GM18519 (cell line): ENCODE data around the gene OR11H6.
"Not testable (repeated sequence)": the region's sequence is repeated elsewhere in the genome, so short reads cannot be mapped to it uniquely, and the experiment has no call there.

Experiments
- ATAC-seq: cut with Tn5 transposase; IDR thresholded peaks from one replicate; pipeline ENCODE4 v1.9.1; 2021; ENCODE audit warnings: mild to moderate bottlenecking, moderate library complexity; ENCODE audit not compliant: unreplicated experiment, low FRiP score

OR11H6 gene, protein sequence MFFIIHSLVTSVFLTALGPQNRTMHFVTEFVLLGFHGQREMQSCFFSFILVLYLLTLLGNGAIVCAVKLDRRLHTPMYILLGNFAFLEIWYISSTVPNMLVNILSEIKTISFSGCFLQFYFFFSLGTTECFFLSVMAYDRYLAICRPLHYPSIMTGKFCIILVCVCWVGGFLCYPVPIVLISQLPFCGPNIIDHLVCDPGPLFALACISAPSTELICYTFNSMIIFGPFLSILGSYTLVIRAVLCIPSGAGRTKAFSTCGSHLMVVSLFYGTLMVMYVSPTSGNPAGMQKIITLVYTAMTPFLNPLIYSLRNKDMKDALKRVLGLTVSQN

DNA sequence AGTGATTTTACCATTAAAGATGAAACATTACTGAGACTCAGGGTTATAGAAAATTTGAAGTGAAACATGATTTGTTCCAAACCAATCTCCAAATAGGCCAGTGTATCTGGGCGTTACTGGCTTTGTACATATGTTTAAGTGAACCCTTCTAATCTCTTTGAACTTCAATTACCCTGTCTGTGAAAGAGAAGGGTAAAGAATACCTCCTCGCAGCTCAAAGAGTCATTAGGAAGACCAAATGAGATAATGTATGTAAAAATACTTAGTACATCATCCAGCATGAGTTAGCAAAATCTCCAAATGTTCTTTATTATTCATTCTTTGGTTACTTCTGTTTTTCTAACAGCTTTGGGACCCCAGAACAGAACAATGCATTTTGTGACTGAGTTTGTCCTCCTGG lies at the start of gene OR11H6:
TSS of gene OR11H6 (plus strand) at position 301 of the 400 bp plus-strand sequence. CDS start at position 301, 0 bp downstream.
- no peak for ATAC-seq

DNA sequence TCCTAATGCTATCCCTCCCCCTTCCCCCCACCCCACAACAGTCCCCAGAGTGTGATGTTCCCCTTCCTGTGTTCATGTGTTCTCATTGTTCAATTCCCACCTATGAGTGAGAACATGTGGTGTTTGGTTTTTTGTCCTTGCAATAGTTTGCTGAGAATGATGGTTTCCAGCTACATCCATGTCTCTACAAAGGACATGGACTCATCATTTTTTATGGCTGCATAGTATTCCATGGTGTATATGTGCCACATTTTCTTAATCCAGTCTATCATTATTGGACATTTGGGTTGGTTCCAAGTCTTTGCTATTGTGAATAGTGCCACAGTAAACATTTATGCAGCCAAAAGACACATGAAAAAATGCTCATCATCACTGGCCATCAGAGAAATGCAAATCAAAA lies 49.3 kb upstream of the OR11H6 start:
- not testable (repeated sequence) for ATAC-seq

DNA sequence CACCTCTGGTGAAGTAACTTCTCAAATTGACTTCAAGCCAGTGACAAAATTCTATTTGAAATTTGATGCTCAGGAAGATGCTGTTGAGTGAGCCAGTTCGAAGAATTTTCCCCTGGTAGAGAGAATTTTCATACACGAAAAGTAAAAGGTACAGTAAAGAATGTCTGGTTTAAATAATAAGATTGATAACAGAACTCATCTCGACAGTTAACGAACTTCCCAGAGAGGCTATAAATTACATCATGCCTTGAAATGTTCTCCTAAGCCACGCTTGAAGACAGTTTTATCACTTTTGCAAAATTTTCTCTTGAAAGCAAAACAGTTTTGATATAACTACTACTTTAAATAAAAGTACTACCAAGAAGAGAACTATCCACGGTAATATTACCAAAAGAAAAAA lies 47.2 kb upstream of the OR11H6 start:
- no peak for ATAC-seq

- no peak for ATAC-seq
Observed at GRCh38 chr14:20177433-20177974, 46.0 kb upstream of the OR11H6 start.

DNA sequence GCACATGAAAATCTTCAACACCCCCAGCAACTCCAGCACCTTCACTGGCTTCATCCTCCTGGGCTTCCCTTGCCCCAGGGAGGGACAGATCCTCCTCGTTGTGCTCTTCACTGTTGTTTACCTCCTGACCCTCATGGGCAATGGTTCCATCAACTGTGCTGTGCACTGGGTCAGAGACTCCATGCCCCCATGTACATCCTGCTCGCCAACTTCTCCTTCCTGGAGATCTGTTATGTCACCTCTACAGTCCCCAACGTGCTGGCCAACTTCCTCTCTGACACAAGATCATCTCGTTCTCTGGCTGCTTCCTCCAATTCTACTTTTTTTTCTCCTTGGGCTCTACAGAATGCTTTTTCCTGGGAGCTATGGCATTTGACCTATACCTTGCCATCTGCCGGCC lies 44.3 kb upstream of the OR11H6 start:
- ATAC-seq = no peak

DNA sequence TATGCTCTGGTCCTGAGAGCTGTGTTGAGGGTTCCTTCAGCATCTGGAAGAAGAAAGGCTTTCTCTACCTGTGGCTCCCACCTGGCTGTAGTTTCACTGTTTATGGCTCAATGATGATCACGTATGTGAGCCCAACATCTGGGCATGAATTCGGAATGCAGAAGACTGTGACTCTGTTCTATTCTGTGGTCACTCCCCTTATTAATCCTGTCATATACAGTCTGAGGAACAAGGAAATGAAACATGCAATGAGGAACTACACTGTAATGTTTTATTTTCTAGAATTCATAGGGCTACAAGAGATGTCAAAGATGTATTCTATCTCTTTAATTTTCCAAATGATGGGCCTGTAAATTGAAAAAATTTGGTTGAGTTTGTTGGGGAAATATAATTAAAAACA lies 43.6 kb upstream of the OR11H6 start:
- ATAC-seq = no peak

DNA sequence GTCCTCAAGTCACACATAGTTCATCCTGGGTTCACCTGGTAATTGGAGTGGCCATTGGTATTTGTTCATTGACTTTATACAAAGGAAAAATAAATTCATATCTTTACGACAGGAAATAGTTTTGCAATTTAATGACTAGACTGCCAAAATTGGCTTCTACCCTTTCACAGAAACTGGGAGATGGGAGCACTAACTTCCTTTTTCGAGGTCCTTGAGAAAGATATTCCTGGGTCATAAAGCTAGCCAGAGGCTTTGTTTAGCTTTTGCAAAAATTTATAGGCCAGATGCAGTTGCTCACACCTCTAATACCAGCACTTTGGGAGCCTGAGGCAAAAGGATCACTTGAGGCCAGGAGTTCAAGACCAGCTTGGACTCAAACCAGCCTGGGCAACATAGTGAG lies 43.0 kb upstream of the OR11H6 start:
- no peak for ATAC-seq

- ATAC-seq = no peak
Observed at GRCh38 chr14:20184181-20184580, 39.3 kb upstream of the OR11H6 start.

DNA sequence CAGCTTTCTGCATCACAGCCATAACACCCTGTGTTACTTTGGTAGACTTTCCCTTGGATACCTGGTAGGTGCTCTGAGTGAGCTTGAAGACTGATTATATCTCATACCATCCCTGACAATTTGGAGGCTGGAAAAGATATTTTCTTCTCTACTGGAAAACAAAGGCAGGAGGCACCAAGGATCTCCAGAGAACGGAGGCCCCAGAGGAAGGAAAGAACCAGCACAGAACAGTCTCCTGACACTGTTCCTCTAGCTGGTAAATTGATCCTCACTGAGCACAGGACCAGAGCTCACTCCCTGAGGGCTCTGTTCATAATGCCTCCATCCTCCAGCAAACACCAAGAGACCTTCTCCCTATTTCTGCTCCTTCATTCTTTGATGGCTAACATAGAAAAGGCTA lies 32.9 kb upstream of the OR11H6 start, which contains the start of gene OR11G2:
TSS of gene OR11G2 (plus strand) at position 301 of the 400 bp plus-strand sequence. CDS start 6,542 bp downstream, outside the sequence.
- no peak for ATAC-seq

- ATAC-seq = no peak
Observed at GRCh38 chr14:20191396-20191795, 32.1 kb upstream of the OR11H6 start.

- no peak for ATAC-seq
Observed at GRCh38 chr14:20194101-20194500, 29.4 kb upstream of the OR11H6 start.

- ATAC-seq = not testable (repeated sequence)
Observed at GRCh38 chr14:20195170-20195569, 28.3 kb upstream of the OR11H6 start.

DNA sequence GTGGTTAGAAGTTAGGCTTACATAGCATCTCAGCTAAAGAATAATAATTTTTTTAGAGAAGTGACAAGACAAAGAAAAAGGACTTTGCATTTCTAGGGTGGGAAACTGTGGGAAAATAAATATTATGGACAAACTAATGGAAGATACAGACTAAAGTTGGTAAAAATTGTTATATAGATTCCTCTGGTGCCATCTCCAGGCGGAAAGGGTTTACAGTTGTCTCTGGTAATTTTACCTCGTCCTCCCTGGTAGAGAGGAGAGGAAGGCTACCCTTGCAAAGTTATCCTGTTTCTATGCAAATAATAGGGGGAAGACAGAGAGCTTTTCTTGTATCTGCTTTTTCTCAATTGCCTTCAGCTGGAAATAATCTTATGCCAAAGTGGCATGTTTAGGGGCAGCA lies 27.6 kb upstream of the OR11H6 start:
- no peak for ATAC-seq

GRCh38 chr14:20197459-20197858 lies 26.1 kb upstream of the OR11H6 start:
- ATAC-seq = no peak

GRCh38 chr14:20198991-20199390 lies 24.5 kb upstream of the OR11H6 start:
- no peak for ATAC-seq

DNA sequence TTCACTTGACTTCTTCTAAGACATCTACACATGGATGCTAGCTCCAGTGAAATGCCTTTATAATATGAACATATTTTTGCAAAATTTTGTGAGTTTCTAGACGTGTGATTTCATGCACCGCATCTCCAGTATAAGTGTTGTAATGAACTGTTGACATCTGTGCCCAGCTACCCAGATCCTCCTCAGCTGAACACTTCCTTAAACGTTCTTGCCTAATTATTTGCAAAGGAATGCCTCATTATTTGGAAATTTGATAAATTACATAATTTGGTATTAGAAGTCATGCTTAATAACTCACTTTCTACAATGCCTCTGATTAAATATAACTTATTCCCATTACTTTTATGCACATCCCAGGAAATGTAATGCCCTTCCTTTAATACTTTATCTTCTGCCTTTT lies 18.8 kb upstream of the OR11H6 start:
- ATAC-seq = no peak

- ATAC-seq = no peak
Observed at GRCh38 chr14:20209595-20209994, 13.9 kb upstream of the OR11H6 start.

DNA sequence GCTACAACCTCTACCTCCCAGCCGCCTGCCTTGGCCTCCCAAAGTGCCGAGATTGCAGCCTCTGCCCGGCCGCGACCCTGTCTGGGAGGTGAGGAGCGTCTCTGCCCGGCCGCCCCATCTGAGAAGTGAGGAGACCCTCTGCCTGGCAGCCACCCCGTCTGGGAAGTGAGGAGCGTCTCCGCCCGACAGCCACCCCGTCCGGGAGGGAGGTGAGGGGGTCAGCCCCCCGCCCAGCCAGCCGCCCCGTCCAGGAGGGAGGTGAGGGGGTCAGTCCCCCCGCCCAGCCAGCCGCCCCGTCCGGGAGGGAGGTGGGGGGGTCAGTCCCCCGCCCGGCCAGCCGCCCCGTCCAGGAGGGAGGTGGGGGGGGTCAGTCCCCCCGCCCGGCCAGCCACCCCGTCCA lies 11.1 kb upstream of the OR11H6 start:
- not testable (repeated sequence) for ATAC-seq

DNA sequence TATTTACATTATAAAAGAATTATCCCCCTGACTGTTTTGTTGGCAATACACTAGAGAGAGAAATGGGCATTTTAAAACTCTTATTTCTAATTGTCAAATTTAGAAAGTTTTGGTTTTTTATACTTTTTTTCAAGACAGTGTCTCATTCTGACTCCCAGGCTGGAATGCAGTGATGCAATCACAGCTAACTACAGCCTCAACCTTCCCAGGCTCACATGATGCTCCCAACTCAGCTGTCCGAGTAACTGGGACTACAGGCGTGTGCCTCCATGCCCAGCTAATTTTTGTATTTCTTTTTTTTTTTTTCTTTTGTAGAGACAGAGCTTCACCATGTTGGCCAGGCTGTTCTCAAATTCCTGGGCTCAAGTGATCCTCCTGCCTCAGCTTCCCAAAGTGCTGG lies 8.3 kb upstream of the OR11H6 start:
- ATAC-seq = no peak

DNA sequence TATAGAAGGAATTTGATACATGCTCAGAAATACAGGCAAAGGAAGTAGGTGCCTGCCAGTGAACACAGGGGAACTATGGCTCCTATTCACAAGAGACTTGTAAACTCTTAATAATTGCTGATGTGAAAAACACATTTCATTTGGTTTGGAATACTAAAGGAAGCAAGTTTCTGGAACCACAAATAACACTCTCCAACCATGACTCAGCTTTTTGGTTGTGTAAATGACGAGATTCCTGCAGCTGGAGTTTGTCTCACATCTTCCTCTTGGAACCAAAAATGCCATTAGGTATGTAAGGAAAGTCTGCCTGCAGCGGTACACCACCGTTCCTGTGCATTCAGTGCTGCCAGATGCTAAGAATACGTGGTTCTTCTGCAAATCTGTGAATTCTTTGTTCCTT lies 4.5 kb upstream of the OR11H6 start:
- ATAC-seq = no peak

DNA sequence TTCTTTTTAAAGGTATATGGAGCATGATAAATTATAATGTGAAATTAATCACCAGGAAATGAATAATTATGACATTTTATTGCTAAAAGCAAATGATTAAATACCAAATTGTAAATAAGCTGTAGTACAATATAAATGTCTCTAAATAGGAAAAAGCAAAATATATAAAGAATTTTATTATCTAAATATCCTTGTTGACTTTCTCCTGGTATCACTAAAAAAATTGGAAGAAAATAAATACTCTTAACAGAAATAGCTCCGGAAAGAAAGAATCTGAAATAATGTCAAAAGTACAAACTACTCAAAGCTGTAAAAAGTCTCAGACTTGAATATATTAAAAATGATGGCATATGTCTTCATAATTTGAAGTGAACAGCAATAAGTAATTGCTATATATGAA lies 5.2 kb downstream of the OR11H6 start, which contains the start of gene OR11H7:
TSS of gene OR11H7 (plus strand) at position 301 of the 400 bp plus-strand sequence.
- no peak for ATAC-seq

DNA sequence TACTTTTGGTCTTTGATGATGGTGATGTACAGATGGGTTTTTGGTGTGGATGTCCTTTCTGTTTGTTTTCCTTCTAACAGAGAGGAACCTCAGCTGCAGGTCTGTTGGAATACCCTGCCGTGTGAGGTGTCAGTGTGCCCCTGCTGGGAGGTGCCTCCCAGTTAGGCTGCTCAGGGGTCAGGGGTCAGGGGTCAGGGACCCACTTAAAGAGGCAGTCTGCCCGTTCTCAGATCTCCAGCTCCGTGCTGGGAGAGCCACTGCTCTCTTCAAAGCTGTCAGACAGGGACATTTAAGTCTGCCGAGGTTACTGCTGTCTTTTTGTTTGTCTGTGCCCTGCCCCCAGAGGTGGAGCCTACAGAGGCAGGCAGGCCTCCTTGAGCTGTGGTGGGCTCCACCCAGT lies 11.9 kb downstream of the OR11H6 start:
- ATAC-seq = not testable (repeated sequence)
